ENCODE results near the gene CACNA1D.

GRCh38 chr3:53688989-53689388 is 194.6 kb downstream of the CACNA1D start:
- TF ChIP-seq POLR2A (IDR thresholded peaks at IDR 0.05; ENCODE audit: low read depth, low read length) (no peak), POLR2AphosphoS5 (IDR thresholded peaks at IDR 0.05; ENCODE audit: low read depth, low read length) (no peak)
